ENCODE measurements around the gene CLASRP.

DNA sequence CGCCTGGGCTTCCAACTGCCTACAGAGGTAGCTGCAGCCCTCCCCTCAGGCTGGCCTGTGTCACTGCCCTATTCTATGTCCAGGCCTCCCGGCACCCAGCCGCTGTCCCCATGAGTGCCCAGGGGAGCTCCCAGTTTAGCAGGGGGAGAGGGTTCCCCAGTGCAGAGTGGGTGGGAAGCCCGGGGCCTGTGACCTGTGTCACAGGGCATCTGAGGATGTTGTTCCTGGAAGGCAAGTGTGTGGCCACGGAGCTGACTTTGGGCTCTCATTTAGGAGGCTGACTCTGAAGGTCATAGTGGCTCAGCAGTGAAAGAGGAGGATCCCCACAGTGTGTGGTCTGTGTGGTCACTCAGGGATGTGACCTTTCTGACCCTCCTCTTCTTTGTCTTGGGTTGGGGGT, 79.3 kb downstream of the CLASRP start:
- TF ChIP-seq, protein P1, sequence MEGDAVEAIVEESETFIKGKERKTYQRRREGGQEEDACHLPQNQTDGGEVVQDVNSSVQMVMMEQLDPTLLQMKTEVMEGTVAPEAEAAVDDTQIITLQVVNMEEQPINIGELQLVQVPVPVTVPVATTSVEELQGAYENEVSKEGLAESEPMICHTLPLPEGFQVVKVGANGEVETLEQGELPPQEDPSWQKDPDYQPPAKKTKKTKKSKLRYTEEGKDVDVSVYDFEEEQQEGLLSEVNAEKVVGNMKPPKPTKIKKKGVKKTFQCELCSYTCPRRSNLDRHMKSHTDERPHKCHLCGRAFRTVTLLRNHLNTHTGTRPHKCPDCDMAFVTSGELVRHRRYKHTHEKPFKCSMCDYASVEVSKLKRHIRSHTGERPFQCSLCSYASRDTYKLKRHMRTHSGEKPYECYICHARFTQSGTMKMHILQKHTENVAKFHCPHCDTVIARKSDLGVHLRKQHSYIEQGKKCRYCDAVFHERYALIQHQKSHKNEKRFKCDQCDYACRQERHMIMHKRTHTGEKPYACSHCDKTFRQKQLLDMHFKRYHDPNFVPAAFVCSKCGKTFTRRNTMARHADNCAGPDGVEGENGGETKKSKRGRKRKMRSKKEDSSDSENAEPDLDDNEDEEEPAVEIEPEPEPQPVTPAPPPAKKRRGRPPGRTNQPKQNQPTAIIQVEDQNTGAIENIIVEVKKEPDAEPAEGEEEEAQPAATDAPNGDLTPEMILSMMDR (conservative IDR thresholded peaks at IDR 0.05; ENCODE audit: low read length) = no peak
- TF ChIP-seq EZH2phosphoT487 (IDR thresholded peaks at IDR 0.05; ENCODE audit: borderline replicate concordance, low read depth, low read length) = no peak
